IPS-15b (cell line): ENCODE results near the gene KIF26B.

ENCODE experiments used
- H3K27me3 ChIP-seq: one replicate; pipeline ENCODE4 v1.6.1; 2013; ENCODE audit warnings: low read length; ENCODE audit not compliant: control insufficient read depth, insufficient read depth
- H3K36me3 ChIP-seq: one replicate; pipeline ENCODE4 v1.6.1; 2013; ENCODE audit warnings: low read length; ENCODE audit not compliant: control insufficient read depth, insufficient read depth
- H3K4me1 ChIP-seq: one replicate; pipeline ENCODE4 v1.6.1; 2013; ENCODE audit warnings: mild to moderate bottlenecking, low read length; ENCODE audit not compliant: control insufficient read depth, insufficient read depth
- H3K4me3 ChIP-seq: one replicate; pipeline ENCODE4 v1.5.1; 2013; ENCODE audit warnings: low read depth, low read length
- H3K9ac ChIP-seq: one replicate; pipeline ENCODE4 v1.6.1; 2013; ENCODE audit warnings: low read depth, mild to moderate bottlenecking, low read length
- H3K9me3 ChIP-seq: one replicate; pipeline ENCODE4 v1.6.1; 2013; ENCODE audit warnings: mild to moderate bottlenecking, low read length; ENCODE audit not compliant: control insufficient read depth, insufficient read depth

Gene KIF26B

DNA sequence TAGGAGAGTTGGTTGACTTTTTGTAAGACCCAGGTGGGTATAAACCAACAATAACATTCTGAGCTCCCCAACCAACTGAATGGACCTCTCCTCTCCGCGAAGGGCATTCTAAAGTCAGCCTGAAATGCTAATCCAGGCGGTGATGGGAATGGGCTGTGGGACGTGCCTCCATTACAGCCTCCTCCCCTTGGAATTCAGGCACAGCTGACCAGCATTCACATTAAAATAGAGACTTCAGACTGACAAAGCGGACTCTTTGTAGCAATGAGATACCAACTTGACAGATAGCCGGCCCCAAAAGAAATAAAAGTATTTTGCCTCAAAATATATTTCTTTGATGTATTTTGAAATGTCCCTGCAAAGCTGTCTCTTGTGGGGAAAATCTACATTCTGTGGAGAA is 101.7 kb downstream of the KIF26B start:
- no peak overlapping the region for H3K4me3 ChIP-seq

DNA sequence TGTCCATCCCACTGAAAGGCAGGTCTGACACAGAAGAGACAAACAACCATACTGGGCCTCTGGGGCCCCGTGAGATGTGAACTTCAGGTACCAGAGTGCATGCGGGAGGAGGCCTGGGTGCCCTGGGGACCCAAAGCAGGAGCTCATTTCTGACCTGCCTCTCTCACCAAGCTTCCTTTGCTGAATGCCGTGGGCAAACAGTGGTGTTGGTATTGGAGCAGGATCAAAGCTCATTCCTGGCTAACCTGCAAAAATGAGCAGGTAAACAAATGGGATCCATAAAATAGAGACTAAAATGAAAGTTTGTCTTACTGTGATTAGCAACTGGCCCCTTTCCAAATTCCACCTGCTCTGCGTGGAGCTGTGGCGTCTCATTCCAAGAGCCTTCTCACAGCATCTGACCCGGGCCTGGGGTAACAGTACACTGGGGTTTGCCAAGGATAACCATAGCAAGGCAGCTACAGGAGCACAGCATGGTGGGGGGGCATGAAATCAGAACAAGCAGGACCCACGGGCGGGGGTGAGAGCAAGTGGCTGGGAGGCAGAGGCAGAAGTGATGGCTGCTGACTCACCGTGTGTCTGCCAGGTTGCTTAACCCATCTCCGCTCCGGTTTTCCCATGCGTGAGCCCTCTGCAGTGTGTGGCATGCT is 103.6 kb downstream of the KIF26B start:
- H3K9me3 ChIP-seq: no peaks in the 10 kb centered on the region
- peaks cover 13% of the 10 kb centered on the region for H3K4me1 ChIP-seq
- no peaks in the 10 kb centered on the region for H3K36me3 ChIP-seq
- no peak overlapping the region for H3K4me3 ChIP-seq
- no peaks in the 10 kb centered on the region for H3K27me3 ChIP-seq
- no peak overlapping the region for H3K9ac ChIP-seq

More for the DNA sequence above, 101.7 kb downstream of the KIF26B start:
- Histone ChIP-seq H3K4me1 (peaks cover 13% of the 10 kb centered on the region), H3K36me3 (no peaks in the 10 kb centered on the region), H3K9ac (no peak overlapping the region), H3K27me3 (no peaks in the 10 kb centered on the region), H3K9me3 (no peaks in the 10 kb centered on the region)

DNA sequence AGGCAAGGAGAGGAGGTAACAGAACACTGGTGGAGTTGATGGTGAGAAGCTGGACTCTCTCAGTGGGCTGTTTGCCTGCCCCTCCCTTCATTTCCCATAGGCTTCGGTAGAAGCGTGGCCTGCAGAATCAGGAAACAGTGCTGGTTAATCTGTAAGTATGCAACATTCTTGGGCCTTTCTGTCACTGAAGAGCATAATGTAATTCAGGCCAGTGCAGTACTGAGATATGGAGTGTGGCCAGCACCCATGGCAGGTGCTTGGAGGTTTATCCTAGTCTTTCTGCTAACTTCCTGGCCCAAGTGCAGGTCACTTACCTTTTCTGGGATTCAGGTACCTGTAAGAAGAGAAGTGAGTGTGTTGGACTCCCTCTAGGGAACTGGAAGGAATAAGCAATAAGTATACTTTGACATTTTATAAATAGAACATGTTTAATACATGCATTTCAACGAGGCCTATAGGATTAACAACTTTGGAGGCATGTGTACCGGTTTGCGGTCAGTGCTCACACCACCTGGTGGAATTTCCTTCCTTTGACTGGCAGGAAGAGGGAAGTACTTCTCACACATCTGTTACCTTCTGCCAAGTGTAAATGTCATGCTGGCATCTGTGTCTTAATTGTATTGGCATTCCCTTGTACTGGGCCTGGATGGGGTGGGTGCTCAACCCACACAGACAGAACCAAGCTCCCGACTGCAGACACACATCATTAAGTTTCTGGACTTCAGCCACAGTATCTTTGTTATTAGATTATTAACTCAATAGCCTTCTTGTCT is 105.5 kb downstream of the KIF26B start:
- H3K27me3 ChIP-seq: no peaks in the 10 kb centered on the region
- no peak overlapping the region for H3K9ac ChIP-seq
- H3K4me3 ChIP-seq: no peak overlapping the region
- no peaks in the 10 kb centered on the region for H3K36me3 ChIP-seq
- peaks cover 16% of the 10 kb centered on the region for H3K4me1 ChIP-seq
- no peaks in the 10 kb centered on the region for H3K9me3 ChIP-seq

DNA sequence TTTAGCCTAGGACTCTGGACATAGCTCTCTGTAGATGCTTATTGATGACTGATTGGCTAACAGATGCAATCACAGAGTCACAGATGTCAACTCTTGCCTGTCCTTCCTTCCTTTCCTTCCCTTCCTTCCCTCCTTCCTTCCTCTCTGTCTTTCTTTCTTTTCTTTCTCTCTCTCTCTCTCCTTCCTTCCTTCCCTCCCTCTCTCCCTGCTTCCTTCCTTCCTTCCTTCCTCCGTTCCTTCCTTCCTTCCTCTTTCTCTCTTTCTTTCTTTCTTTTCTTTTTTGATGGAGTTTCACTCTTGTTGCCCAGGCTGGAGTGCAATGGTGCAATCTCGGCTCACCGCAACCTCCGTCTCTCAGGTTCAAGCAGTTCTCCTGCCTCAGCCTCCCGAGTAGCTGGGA is 106.1 kb downstream of the KIF26B start:
- Histone ChIP-seq H3K4me1 (peaks cover 15% of the 10 kb centered on the region), H3K27me3 (no peaks in the 10 kb centered on the region), H3K9ac (no peak overlapping the region), H3K4me3 (no peak overlapping the region), H3K9me3 (no peaks in the 10 kb centered on the region), H3K36me3 (no peaks in the 10 kb centered on the region)

DNA sequence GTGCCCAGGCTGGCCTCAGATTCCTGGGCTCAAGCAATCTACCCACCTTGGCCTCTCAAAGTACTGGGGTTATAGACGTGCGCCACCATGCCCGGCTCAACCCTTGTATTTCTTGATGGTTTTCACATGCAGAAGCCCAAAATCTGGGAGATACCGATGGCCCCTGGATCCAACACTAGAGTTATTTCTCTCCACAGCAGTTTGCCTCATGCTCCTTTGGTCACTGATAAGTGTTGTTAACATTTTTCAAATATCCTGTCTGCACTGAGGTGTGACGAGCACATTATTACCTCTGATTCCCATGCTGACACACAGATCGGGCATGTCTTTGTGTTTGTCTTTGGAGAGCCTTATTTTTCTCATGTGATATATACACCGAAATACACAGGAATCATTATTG is 107.0 kb downstream of the KIF26B start:
- Histone ChIP-seq H3K9me3 (no peaks in the 10 kb centered on the region), H3K4me3 (no peak overlapping the region), H3K27me3 (no peaks in the 10 kb centered on the region), H3K4me1 (peaks cover 6% of the 10 kb centered on the region), H3K9ac (no peak overlapping the region), H3K36me3 (no peaks in the 10 kb centered on the region)

DNA sequence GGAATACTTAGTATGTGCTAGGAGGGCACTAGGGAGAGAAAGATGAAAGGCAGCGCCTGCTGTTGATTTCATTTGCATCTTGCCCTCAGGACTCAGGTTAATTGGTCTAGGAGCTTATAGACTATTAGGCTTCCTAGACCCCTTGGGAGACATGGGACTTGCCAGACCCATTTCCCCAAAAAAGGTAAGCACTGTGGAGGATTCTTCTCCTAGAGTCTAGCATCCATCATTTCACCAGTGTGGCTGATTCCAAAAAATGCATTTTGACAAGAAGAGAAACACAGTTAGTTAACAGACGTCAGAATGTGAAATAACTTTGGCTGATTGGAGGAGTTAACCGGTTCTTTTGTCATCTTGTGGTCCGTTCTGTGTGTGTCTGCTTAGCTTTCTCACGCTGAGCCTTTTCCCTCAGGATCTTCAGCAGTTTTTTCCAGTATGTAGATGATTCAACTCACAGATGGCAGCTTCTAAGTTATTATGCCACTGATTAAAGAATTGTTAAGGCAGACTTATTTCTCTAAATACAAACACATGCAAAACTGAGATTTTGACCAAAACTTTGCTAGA is 108.8 kb downstream of the KIF26B start:
- Histone ChIP-seq H3K4me3 (no peak overlapping the region), H3K36me3 (no peaks in the 10 kb centered on the region), H3K4me1 (peaks cover 2% of the 10 kb centered on the region), H3K9ac (no peak overlapping the region), H3K9me3 (no peaks in the 10 kb centered on the region), H3K27me3 (no peaks in the 10 kb centered on the region)

DNA sequence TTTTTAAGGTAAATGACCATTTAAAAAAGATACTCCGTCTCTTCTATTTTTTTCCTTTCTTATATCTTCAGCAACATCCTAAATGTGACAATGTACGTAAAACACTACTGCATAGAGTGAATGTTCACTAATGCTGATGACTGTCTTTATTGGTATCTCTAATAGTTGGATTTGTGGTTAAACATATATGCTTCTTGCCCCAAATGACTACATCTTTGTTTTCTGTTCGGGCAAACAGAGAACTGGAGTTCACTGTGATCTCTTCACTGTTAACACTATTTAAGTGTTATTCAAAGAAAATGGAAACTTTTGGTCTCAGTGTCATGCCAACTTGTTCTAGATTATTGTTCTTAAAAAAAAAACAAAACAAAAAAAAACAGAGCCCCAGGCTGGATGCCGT is 109.4 kb downstream of the KIF26B start:
- H3K4me1 ChIP-seq: peaks cover 2% of the 10 kb centered on the region
- no peaks in the 10 kb centered on the region for H3K27me3 ChIP-seq
- H3K4me3 ChIP-seq: no peak overlapping the region
- H3K36me3 ChIP-seq: no peaks in the 10 kb centered on the region
- no peak overlapping the region for H3K9ac ChIP-seq
- no peaks in the 10 kb centered on the region for H3K9me3 ChIP-seq

DNA sequence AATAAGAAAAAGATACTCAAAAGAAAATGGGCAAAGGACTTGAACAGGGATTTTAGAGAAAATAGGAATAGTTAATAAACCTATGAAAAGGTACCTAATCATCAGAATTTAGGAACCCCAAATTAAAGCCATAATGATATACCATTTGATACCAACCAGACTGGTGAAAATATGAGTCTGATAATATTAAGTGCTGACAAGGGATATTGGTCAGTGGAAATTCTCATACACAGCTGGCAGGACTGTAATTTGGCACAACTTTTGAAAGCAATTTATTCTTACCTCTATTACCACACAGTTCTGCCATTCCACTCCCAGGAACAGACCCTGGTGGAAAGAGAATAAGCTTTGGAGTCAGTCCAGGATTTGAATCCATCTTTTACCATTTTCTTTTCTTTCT is 111.3 kb downstream of the KIF26B start:
- peaks cover 2% of the 10 kb centered on the region for H3K4me1 ChIP-seq
- H3K27me3 ChIP-seq: no peaks in the 10 kb centered on the region
- no peak overlapping the region for H3K4me3 ChIP-seq
- H3K9ac ChIP-seq: no peak overlapping the region
- no peaks in the 10 kb centered on the region for H3K9me3 ChIP-seq
- H3K36me3 ChIP-seq: no peaks in the 10 kb centered on the region

DNA sequence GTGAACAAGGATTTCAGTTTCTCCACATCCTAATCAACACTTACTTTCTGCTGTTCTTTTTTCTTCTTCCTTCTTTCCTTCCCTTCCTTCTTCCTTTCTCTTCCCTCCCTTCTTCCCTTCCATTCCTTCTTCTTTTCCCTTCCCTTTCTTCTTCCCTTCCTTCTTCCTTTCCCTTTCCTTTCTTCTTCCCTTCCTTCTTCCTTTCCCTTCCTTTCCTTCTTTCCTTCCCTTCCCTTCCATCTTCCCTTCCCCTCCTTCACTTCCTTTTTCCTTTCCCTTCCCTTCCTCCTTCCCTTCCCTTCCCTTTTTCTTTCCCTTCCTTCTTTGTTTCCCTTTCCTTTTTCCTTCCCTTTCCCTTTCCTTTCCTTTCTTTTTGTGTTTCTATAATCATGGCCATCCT is 115.3 kb downstream of the KIF26B start:
- no peak overlapping the region for H3K4me3 ChIP-seq
- no peaks in the 10 kb centered on the region for H3K9me3 ChIP-seq
- no peak overlapping the region for H3K9ac ChIP-seq
- no peaks in the 10 kb centered on the region for H3K27me3 ChIP-seq
- H3K36me3 ChIP-seq: no peaks in the 10 kb centered on the region
- H3K4me1 ChIP-seq: no peaks in the 10 kb centered on the region

DNA sequence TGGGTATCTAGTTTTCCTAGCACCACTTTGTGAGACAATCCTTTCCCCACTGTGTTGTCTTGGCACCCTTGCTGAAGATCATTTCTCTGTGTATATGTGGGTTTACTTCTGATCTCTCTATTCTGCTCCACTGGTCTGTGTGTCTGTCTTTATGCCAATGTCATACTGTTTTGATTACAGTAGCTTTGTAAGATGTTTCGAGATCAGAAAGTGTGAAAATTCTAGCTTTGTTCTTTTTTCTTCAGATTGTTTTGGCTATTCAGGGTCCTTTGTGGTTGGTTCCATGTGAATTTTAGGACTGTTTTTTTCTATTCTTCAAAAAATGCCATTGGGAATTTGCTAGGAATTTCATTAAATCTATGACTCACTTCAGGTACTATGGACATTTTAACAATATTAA is 116.2 kb downstream of the KIF26B start:
- no peaks in the 10 kb centered on the region for H3K4me1 ChIP-seq
- H3K9me3 ChIP-seq: no peaks in the 10 kb centered on the region
- no peak overlapping the region for H3K9ac ChIP-seq
- no peaks in the 10 kb centered on the region for H3K36me3 ChIP-seq
- H3K27me3 ChIP-seq: no peaks in the 10 kb centered on the region
- H3K4me3 ChIP-seq: no peak overlapping the region

DNA sequence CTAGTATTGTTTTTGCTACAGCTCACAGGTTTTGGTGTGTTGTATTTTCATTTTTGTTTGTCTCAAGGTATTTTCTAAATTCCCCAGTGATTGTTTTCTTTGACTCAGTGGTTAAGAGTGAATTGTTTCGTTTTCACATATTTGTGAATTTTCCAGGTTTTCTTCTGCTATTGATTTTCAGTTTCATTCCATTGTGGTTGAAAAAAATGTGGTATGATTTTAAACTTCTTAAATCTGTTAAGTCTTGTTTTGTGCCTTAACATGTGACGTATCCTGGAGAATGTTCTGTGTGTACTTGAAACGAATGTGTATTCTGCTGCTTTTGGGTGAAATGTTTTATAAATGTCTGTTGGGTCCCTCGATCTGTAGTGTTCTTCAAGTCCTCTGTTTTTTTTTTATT is 117.9 kb downstream of the KIF26B start:
- H3K36me3 ChIP-seq: no peaks in the 10 kb centered on the region
- H3K9ac ChIP-seq: no peak overlapping the region
- no peaks in the 10 kb centered on the region for H3K9me3 ChIP-seq
- H3K4me1 ChIP-seq: peaks cover 3% of the 10 kb centered on the region
- no peak overlapping the region for H3K4me3 ChIP-seq
- no peaks in the 10 kb centered on the region for H3K27me3 ChIP-seq

DNA sequence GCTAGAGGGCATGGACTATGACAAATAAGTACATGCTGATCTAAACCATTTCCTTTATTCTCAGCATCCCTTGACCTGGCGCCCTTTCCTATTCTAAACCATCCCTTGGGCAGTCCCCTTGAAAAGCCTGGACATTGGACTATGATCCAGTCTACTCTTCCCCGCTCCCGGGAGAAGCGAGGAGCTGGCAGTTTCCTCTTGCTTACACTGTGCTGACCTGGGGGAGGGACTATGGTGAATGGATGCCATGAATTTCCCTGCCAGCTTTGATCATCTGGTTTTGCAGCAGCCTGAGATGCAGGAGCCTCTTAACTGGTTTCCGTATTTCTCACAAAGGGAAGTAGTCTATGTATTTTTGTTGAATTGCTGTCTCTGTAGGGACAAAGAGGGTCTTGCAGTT is 121.7 kb downstream of the KIF26B start:
- Histone ChIP-seq H3K4me3 (no peak overlapping the region), H3K36me3 (no peaks in the 10 kb centered on the region), H3K4me1 (peaks cover 3% of the 10 kb centered on the region), H3K27me3 (no peaks in the 10 kb centered on the region), H3K9ac (no peak overlapping the region), H3K9me3 (no peaks in the 10 kb centered on the region)
